CD4-positive, alpha-beta T cell treated with Interleukin-6 for 4 hours (primary cell): ENCODE measurements around the gene CNNM3.
A peak's percentile ranks its signal among the peaks of the same experiment; 100 is the strongest.
"Not testable (repeated sequence)": the region's sequence is repeated elsewhere in the genome, so short reads cannot be mapped to it uniquely, and the experiment has no call there.

Source experiments
- DNase-seq: peaks from one replicate; pipeline ENCODE4 v3.0.0-alpha.2; 2020; ENCODE audit warnings: mixed read lengths

The CNNM3 gene

DNA sequence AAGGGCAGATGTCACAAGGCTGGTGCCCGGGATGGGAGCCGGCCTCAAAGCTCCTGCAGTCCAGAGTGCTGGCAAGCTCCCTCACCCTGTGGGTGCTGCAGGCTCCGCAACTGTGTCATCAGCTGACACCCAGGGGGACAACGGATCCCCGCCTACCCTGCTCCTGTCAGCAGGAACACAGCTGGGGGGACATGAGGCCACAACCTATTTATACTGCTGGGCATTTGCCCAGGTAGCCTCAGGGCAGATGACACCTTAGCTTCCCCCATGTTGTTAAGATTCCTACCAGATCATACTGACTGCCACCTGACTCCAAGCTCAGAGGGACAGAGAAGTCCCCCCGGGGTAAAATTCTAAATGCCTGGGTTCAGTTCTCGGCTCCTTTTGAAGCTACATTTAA lies 26.5 kb downstream of the CNNM3 start:
- no peak for DNase-seq

DNA sequence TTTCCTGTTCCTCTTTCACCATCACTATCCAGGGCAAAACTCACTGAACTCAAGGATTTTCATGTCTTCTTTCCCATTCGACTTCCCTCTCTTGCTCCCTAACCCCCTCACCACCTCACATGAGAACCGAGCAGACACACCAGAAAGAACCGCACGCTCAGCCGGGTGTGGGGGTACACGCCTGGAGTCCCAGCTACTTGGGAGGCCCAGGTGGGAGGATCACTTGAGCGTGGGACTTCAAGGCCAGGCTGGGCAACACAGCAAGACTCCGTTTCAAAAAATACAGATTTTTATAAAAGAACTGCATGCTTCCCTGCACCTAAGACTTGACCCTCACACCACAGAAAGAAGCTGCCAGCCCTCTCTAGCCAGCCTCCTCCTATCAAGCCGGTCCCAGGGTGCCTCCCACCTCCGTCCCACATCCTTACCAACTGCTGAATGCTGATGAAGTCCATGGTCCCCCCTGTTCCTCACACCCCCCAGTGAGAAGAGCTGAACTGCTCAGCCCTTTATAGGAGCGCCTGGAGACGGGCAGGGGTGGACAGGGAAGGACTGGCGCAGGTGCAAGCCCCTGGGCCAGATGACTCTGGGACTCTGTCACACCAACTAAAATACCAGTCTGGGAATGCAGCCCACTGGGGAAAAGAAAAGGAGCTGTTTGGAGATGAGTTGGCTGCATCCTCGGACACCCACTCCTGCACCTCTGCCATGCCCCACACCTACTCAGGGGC lies 27.6 kb downstream of the CNNM3 start, which contains the start of gene ANKRD23:
TSS of gene ANKRD23 (minus strand) at position 484 of the 731 bp plus-strand sequence. CDS start at position 455, 29 bp downstream.
- DNase-seq = no peak

DNA sequence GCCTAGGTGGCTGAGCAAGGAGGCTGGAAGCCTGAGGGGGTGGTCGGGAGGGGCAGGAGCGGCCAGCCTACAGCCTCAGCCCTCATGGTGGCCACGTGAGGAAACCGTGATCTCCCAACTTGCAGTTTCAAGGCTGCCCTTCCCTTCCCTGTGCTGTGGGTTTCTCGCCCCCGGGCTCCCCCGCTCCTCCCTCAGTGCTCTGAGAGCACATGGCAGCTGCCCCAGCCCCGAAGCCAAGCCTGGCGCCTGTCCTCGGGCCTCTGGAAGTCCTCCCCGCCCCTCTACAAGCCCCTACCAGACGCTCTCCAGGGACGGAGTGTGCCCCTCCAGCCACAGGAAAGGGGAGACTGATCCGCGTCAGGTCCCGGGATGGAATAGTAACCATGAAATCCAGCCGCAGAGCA lies 28.3 kb downstream of the CNNM3 start:
- no peak for DNase-seq

DNA sequence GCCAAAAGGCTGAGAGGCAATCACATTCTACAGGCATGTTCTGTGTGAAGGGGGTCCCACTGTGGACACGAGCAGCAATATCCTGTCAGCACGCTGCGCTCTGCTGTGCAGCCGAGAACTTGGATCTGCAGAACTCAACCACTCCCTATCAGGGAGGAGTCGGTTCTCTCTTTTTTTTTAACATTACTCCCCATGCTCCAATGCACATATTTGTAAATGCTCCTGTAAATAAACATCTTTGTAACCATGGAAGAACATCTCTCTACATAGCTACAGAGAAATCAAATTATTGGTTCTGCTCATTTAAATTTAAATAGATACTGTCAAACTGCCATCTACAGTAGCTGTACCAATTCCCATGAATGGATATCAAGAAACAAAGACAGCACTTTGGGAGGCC lies 30.8 kb downstream of the CNNM3 start:
- no peak for DNase-seq

DNA sequence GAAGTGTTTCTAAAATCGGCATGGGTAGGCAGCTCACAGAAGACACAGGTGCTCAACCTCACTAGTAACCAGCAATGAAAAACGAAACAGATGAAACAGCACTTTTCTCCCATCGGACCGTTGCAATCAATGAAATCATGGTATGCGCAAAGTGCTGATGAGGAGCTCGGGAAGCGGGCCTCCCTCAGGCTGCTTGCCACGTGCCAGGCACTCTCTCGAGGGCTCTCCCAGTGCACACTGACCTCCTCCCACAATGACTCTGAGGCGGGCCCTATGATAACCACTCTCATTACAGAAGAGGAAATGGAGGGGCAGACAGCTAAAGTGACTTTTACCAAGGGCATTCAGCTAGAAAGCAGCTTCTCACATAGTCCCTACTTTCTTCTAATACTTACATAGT lies 31.5 kb downstream of the CNNM3 start:
- no peak for DNase-seq

DNA sequence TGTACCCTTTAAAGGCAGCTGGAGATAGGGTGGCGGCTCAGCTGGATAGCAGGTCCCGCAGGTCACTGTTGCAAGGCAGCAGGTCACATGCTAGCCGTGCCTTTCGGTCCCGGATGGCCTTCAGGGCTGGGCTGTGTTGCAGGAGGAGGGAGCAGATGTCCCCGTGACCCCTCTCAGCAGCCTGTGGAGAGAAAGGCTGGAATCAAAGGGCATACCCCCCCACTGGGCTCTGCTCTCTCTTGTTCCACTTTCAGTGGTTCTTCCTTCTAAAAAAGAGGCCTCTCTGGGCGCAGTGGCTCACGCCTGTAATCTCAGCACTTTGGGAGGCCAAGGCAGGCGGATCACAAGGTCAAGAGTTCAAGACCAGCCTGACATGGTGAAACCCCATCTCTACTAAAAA lies 32.2 kb downstream of the CNNM3 start:
- no peak for DNase-seq

DNA sequence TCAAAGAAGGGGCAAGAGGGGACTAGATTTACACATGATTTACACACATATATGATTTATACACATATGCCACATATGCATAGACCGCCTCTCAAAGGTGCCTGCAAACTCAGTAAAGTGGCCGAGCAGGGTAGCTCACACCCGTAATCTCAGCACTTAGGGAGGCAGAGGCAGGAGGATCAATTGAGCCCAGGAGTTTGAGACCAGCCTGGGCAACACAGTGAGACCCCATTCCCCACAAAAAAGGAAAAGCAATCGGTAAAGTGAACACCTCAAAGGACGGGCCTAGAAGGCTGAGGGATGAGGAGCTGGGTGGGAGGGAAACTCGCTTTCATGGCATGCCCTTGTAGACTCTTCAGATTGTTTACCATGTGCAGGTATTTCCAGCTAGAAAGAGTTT lies 36.6 kb downstream of the CNNM3 start:
- no peak for DNase-seq

DNA sequence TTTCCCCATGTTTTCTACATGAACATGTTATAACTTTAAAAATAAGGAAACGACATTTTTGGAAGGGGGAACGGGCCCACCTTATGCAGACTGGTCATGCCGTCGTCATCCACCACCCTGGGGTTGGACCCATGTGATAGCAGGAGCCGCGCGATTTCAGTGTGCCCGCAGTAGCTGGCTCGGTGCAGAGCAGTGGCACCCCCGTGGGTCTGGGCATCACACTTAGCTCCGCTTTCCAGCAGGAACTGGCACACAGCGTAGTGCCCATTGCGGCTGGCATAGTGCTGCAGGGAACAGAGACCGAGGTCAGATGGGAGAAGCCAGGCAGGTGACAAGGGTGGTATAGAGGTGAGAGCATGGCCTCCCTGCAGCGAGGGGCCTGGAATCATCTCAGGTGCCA lies 37.3 kb downstream of the CNNM3 start:
- no peak for DNase-seq

DNA sequence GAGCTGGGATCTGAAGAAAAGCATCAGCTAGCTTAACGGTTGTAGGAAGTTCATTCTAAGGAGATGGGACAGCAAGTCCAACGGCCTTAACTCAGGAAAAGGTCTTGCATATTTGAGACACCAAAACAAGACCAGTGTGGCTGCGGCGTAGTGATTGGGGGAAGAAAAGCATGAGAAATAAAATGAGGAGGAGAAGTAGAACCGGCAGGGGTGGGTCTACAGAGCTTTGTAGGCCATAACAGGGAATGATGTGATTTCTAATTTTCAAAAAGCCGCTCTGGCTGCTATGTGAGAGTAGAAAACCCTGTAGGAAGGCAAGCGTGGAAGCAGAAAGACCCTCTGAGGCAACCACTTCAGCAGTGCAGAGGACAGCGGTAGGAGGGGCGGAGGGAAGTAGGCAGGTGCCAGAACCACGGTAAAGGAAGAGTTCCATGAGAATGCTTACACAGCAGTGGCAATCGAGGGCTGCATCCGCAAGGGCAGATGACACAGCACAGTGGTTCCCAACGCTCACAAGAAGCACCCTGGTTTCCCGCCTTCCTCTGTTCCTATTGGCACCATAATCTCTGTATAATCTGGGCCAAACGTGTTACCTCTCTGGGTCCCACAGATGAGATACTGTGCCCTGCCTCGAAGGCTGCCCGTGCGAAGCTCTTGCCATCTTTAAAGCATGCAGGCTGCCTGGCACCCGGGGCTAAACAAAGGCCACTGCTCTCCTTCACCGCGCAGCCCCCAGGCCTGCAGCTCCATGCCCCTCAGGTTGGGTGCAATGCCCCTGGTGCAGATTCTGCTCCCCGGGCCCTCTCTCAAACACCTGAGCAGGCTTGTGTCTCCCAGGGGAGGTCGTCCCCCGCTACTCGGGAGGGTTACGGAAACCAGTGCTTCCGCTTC lies 41.0 kb downstream of the CNNM3 start:
- DNase-seq = peak; percentile 56

DNA sequence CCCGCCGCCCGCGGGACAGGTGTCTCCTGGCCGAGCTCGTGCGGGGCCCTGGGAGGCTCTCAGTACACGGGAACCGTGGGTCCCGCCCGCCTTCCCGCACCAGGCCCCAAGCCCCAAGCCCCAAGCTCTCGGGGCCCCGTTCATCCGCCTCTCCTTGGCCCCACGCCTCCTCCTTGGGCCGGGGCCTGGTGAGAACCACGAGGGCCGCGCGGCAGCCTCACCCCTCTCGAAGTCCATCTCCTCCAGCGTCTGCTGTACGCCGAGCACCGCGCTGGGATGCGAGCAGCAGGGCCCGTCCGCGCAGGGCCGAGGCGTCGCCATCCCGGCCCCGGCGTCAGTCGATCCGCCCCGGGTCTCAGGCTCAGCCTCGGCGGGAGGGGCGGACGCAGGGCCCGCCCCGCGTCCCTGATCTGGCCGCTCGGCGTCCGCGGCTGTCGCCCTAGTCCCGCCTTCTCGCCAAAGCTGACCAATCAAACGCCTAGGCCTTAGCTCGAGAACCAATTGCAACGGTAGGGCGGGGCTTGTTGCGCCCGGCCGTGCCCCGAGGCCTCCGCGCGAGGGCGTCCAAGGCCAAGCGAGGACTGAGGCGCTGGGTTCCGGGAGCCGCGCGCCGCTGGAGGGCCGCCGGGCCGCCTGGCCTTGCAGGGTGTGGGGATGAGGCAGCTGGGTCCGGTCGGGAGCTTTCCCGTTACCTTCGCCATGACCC lies 41.8 kb downstream of the CNNM3 start, which contains the start of gene ANKRD39:
TSS of gene ANKRD39 (minus strand) at position 350 of the 706 bp plus-strand sequence. CDS start at position 321, 29 bp downstream.
- peak; percentile 98 for DNase-seq

DNA sequence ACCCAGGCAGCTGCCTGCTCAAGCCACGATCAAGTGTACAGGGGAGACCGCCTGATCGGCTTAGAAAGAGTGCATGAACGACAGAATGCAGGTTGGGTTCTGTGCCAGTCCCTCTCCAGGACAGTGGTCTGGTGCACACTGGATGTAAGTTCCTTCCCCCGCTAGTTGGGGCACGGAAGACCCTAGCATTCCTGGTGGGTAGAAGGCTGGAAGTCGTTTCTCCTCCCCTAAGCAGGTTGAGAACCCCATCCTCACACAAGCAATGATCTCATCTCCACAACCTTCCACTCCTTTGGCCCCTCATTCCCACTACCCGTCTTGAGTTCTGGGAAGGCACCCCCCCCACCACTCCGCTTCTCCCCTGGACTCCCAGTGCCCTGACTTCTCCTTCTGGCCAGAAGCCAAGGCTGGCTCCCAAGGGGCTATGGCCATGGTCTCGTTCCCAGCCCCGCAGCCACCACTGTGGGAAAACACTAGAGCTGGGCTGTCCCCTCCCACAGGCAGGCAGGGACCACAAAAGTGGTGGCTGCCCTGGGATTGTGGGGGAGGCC lies 43.1 kb downstream of the CNNM3 start:
- DNase-seq = no peak

DNA sequence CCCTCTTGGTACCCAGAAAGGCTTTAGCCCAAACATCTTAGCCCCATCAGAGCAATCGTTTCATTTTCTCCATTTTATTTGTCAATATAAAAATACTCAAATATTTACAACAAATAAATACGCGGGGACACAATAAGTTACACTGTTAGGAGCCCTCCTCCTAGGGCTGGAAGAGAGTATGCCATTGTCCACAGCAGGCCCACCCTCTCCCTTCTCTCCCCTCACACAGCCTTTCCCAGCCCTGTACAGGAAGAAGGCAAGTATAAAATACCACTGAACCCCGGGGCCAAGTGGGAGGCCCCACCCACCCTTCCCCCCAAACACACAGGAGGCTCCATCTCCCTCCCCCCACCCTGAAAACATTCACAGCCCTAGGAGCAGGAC lies 43.6 kb downstream of the CNNM3 start:
- DNase-seq = no peak

DNA sequence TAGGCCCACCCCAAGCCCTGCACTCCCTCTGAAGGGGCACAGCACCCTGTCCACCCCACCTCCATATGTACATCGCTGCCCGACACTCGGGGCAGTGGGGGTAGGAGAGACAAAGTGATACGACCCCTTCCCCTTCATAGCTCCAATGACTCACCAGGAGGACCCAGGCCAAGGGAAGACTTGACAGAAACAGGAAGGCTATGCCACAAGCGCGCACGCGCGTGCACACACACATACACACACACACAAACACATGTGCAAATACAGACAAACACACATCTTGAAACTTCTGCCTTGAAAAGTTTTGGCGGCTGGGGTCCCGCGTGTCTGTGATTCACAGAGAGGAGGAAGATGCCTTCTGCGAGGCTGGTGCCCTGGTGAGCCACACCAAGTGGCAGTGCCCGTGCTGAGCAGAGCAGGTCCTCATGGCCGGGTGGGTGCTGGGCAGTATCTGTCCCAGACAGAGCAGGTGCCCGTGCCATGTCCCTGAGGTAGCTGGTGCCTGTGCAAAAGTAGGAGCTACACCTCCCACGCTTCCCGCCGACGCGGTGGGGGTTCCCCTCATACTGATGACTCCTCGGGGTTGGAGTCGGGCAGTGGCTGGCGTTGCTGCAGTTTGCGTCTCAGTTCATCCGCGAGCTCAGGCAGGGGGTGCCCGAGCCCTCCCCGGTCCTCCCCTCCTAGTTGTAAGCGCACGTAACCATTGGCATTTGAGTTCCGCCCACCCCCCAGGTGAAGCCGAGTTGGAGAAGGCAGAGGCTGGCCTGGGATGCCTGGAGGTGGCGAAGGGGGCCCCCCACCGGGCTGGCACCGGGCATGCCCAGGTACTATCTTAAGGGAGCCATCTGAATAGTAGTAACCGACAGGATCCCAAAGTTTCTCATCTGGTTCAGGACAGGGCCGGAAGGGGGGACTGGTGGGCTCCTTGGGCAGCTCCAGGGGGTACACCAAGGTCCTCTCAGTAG lies 44.3 kb downstream of the CNNM3 start:
- peak; percentile 56 for DNase-seq

DNA sequence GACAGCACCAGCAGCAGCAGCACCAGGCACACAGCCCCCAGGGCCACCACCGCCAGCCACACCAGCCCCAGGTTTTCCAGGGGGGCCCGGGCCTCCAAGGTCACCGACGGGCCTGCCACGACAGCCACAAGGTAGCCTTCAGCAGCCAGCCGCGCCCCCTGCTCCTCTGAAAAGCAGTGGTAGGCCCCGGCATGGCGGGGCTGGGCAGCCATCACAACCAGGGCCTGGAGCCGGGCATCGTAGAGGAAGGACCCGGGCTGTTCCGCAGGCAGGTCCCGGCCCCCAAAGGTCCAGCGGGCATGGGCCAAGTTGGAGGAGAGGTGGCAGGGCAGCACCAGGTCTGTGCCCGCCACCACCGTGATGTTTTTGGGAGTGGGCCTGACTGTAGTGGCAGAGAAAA lies 45.0 kb downstream of the CNNM3 start:
- no peak for DNase-seq

DNA sequence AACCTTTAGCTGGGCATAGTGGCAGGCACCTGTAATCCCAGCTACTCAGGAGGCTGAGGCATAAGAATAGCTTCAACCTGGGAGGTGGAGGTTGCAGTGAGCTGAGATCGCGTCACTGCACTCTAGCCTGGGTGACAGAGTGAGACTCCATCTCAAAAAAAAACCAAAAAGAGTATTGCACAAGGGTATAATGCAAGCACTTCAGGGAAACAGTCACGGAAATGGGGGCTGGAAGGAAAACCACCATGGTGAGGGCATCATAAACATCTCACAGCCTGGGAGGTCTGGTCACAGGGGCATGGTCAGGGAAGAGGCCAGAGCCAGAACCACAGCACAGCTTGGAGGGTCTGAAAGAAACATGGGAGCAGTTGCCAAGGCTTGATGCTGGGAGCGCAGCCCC lies 47.0 kb downstream of the CNNM3 start:
- DNase-seq = not testable (repeated sequence)

DNA sequence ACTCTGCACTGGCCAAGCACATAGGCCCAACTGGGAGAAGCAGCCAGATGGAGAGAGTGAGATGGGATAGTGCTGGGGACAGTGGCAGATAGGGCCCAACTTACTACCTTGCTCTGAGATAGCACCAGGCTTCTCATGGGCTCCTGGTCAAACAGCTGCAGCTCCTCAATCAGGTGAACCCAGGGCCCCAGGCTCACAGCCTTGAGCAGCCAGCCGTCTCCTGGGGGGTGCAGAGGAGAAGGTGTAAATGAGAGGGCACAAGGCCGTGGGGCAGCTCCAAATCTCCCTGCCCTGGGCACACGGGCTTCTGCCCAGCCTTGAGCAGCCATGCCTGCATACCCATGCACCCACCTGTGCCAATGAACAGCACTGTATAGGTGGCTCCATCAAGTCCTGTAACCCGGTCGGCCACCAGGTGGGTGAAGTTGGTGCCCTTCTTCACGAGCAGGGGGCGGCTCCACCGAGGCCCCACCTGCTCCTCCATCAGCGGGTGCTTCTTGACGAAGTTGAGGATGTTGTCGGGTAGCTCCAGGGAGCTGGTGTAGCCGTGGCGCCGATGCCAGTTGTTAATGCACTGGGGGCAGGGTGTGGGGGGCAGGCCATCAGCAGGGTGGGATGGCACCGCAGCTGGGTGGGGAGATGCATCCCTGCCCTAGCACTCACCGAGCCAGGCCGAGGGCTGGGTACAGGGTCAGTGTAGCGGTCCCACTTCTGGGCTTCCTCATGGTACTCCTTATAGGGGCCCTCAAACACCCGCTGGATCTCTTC lies 47.7 kb downstream of the CNNM3 start:
- no peak for DNase-seq

DNA sequence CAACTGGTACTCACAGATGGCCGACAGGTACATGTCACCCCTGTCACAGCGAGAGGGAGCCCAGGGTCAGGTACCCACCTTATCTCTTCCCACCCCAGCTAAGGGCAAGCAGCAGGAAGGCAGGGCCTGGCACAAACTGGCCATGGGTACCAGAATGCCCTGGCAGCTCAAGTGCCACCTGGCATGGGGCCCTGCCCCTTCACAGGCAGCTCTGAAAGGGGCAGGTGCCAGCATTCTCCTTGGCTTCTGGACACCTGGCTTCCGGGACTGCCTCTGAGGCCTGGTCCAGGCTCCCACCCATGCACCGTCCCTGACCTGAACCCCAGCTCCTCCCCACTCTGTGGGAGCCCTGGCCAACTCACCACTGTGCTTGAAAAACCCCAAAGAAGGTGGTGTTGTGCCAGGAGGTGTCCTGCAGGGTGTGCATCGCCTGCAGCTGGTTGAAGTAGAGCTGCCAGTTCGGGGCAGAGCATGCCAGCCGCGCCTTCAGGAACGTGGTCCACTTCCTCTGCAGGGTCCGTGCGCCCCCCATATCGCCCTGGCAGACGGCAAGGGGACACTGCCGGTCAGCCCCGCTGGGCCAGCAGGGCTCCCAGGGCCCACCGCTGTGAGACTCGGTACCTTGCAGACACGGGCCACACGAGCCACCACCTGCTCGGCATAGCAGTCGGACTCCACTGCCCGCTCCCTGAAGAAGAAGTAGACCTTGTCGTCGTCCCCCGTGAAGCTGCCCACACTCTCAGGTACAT lies 48.4 kb downstream of the CNNM3 start:
- no peak for DNase-seq

DNA sequence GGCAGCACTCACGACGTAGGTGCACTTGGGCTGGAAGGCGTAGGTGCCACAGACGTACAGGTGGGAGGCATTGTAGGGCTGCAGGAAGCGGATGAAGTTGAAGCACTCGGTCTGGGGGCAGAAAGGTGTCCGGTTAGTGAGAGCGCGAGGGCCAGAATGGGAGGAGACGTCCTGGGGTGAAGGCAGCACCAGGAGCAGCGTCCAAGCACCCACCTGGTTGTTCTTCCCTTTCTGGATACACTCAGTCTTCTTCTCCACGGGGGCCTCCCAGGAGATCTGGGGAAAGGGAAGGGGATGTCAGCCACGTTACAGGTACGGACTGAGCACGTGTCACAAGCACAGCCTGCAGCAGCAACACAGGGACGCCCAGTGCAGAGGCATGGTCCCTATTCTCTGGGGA lies 49.6 kb downstream of the CNNM3 start:
- no peak for DNase-seq

DNA sequence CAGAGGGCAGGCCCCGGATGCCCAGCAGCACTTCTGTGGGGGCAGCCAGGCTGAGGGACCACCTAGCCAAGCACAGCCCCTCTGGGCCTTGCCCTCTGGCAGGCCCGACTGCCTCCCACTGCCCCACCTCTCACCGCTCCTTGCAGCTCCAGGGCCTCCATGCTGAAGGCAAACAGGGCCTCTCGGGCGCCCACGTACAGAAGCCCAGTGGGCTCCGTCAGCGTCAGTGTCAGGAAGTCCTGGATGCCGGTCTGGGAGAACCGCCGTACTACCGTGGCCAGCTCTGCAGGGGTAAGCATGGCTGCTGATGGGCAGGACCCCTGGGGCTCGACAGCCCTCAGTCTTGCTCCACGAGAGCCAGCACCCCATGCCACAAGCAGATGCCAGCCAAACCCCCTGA lies 50.1 kb downstream of the CNNM3 start:
- DNase-seq = no peak

DNA sequence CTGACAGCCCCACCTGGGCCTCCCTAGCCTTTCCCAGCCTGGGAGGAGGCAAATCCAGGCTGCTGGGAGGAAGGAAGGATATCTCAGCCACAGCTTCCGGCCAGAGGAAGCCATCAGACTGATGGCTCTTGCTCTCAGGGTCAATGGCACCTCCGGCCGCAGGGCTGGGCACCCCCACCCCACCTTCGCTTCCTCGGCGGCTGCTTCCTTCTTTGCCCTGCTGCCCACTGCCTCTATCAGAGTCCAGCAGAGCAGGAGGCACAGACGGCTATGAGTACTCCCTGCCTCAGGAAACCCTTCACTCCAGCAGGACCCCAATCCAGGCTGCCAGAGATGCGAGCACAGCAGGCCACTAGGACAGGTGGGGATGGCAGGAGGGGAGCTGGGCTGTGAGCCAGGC lies 50.5 kb downstream of the CNNM3 start:
- no peak for DNase-seq
